Kidney (tissue), 14 donors: Measurements from ENCODE around the gene NCR2. TPM values are rescaled to one million over a fixed set of nuclear protein-coding genes. Genes with fewer than 3 reads are reported as not detected.
A peak's percentile ranks its signal among the peaks of the same experiment; 100 is the strongest.

Source experiments
- DNase-seq, 5 donors: peaks; one replicate each; pipeline ENCODE4 v3.0.0-alpha.2; 2013 to 2020
- FAIRE-seq: peaks from 2 replicates; lab custom pipeline; 2012; peaks lifted over from hg19 to GRCh38; lab: Jason Lieb, UNC
- H3K27ac ChIP-seq, 2 donors: one replicate each; pipeline ENCODE4 v1.7.0; 2013; ENCODE audit warnings: low read depth in 2 of 2, low read length in 2 of 2, inconsistent platforms in 1 of 2
- H3K27me3 ChIP-seq: one replicate; pipeline ENCODE4 v1.7.1; 2013; ENCODE audit warnings: low read length, inconsistent platforms; ENCODE audit not compliant: control insufficient read depth, insufficient read depth
- H3K36me3 ChIP-seq, 3 donors: one replicate each; pipeline versions ENCODE4 v1.7.0 to v1.7.1; 2013; ENCODE audit warnings: low read length in 3 of 3, control low read depth in 1 of 3, inconsistent platforms in 1 of 3; ENCODE audit not compliant: insufficient read depth in 3 of 3, control insufficient read depth in 2 of 3
- H3K4me1 ChIP-seq, 3 donors: one replicate each; pipeline versions ENCODE4 v1.7.0 to v1.7.1; 2013; ENCODE audit warnings: low read length in 3 of 3, inconsistent platforms in 1 of 3, low read depth in 1 of 3; ENCODE audit not compliant: control insufficient read depth in 2 of 3, insufficient read depth in 2 of 3
- H3K4me3 ChIP-seq, 3 donors: one replicate each; pipeline versions ENCODE4 v1.7.0 to v1.8.1; 2013; ENCODE audit warnings: low read length in 3 of 3, control low read depth in 1 of 3, inconsistent platforms in 1 of 3
- H3K9ac ChIP-seq, 3 donors: one replicate each; pipeline versions ENCODE4 v1.7.0 to v1.7.1; 2013; ENCODE audit warnings: low read length in 3 of 3, control low read depth in 1 of 3, inconsistent platforms in 1 of 3
- H3K9me3 ChIP-seq, 3 donors: one replicate each; pipeline versions ENCODE4 v1.7.0 to v1.7.1; 2013; ENCODE audit warnings: low read length in 3 of 3, control low read depth in 1 of 3, inconsistent platforms in 1 of 3; ENCODE audit not compliant: control insufficient read depth in 2 of 3, insufficient read depth in 1 of 3
- CTCF ChIP-seq: IDR thresholded peaks from 3 replicates; pipeline ENCODE4 v1.5.1; 2012; ENCODE audit warnings: mild to moderate bottlenecking, moderate library complexity, borderline replicate concordance; ENCODE audit not compliant: insufficient read depth; ENCODE audit errors: extremely low read depth
- intact Hi-C: fragments of 100-400 bp; cut with DNase I; formaldehyde crosslinking; loops from one replicate; pipeline ENCODE4 v1.11.1; 2022
- polyA plus RNA-seq: library from polyadenylated mRNA; stranded (reverse); fragments of 350-450 nt; fragmentation: Illumina TruSeq; extraction: RNeasy Lipid Tissue Mini Kit (QIAGEN cat#74804); gene quantifications from one replicate; pipeline ENCODE4 v1.2.3, GENCODE V29; 2014; ENCODE audit warnings: low read depth, low replicate concordance; ENCODE audit not compliant: insufficient read depth
- total RNA-seq: library from RNA; stranded (reverse); fragmentation: NEBNext Ultra II Directional; extraction: Animal tissue kit (Norgen Biotek cat#: 25700); gene quantifications from one replicate; pipeline ENCODE4 v1.2.1, GENCODE V29; 2021
- donor health status: control.
- donor health status: control.
- donor health status: control.
- donor health status: control.
- donor health status: control.
- donor health status: DM: yes; HTN: yes; CAD: no.
- donor health status: Normal renal cell carcinoma (clear cell type).

NCR2 gene
- total and polyA plus RNA-seq, 2 donors from 2014 or later = not detected

- H3K4me1 ChIP-seq = no peaks in the 10 kb centered on the region
- no peaks in the 10 kb centered on the region for H3K36me3 ChIP-seq
- TF ChIP-seq CTCF = no peak
- H3K9me3 ChIP-seq = peaks cover 0 to 4% (median 0%) of the 10 kb centered on the region in 3 donors
- no peak for DNase-seq
- intact Hi-C loops = no loop called here
- no peak overlapping the region for H3K4me3 ChIP-seq
- no peak for FAIRE-seq
- H3K27ac ChIP-seq = no peak overlapping the region
- no peak overlapping the region for H3K9ac ChIP-seq
- no peaks in the 10 kb centered on the region for H3K27me3 ChIP-seq
These were observed 10.5 kb downstream of the NCR2 start for GRCh38 chr6:41345901-41346300.

GRCh38 chr6:41346441-41346840 is 11.0 kb downstream of the NCR2 start:
- TF ChIP-seq CTCF = no peak
- H3K9ac ChIP-seq = no peak overlapping the region
- peaks cover 0 to 4% (median 0%) of the 10 kb centered on the region in 3 donors for H3K9me3 ChIP-seq
- H3K4me1 ChIP-seq = no peaks in the 10 kb centered on the region
- intact Hi-C loops = no loop called here
- H3K36me3 ChIP-seq = no peaks in the 10 kb centered on the region
- no peak overlapping the region for H3K27ac ChIP-seq
- no peak for FAIRE-seq
- no peaks in the 10 kb centered on the region for H3K27me3 ChIP-seq
- DNase-seq = peak in 2 of 5 donors; percentile 55 to 73
- H3K4me3 ChIP-seq = no peak overlapping the region

GRCh38 chr6:41347378-41348050 is 12.1 kb downstream of the NCR2 start:
- DNase-seq (no peak), FAIRE-seq (no peak)
- no peak for TF ChIP-seq CTCF
- H3K9ac ChIP-seq = no peak overlapping the region
- H3K4me3 ChIP-seq = no peak overlapping the region
- H3K27ac ChIP-seq = no peak overlapping the region
- intact Hi-C loops = no loop called here
- H3K27me3 ChIP-seq = no peaks in the 10 kb centered on the region
- no peaks in the 10 kb centered on the region for H3K36me3 ChIP-seq
- H3K4me1 ChIP-seq = no peaks in the 10 kb centered on the region
- peaks cover 0 to 4% (median 0%) of the 10 kb centered on the region in 3 donors for H3K9me3 ChIP-seq

GRCh38 chr6:41348934-41349333 is 13.5 kb downstream of the NCR2 start:
- H3K36me3 ChIP-seq = no peaks in the 10 kb centered on the region
- no peak overlapping the region for H3K9ac ChIP-seq
- TF ChIP-seq CTCF = no peak
- no peaks in the 10 kb centered on the region for H3K27me3 ChIP-seq
- intact Hi-C loops = no loop called here
- FAIRE-seq = peak; percentile 95
- peaks cover 0 to 4% (median 0%) of the 10 kb centered on the region in 3 donors for H3K9me3 ChIP-seq
- no peak overlapping the region for H3K27ac ChIP-seq
- H3K4me3 ChIP-seq = no peak overlapping the region
- H3K4me1 ChIP-seq = no peaks in the 10 kb centered on the region
- DNase-seq = no peak
